ENCODE results near the gene ADAP1. TPM values are rescaled to one million over a fixed set of nuclear protein-coding genes. Genes with fewer than 3 reads are reported as not detected.

Gene ADAP1
- total and polyA plus RNA-seq, 2 of the 13 experiments (the other 11 are each of a cell fraction or from before 2014, with no cell fraction given), result 10.5 to 24.6 TPM

GRCh38 chr7:992709-993607 lies 38.5 kb upstream of the ADAP1 start (continued):
- TF ChIP-seq, protein P1, sequence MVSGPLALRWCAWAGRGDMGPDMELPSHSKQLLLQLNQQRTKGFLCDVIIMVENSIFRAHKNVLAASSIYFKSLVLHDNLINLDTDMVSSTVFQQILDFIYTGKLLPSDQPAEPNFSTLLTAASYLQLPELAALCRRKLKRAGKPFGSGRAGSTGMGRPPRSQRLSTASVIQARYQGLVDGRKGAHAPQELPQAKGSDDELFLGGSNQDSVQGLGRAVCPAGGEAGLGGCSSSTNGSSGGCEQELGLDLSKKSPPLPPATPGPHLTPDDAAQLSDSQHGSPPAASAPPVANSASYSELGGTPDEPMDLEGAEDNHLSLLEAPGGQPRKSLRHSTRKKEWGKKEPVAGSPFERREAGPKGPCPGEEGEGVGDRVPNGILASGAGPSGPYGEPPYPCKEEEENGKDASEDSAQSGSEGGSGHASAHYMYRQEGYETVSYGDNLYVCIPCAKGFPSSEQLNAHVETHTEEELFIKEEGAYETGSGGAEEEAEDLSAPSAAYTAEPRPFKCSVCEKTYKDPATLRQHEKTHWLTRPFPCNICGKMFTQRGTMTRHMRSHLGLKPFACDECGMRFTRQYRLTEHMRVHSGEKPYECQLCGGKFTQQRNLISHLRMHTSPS (CRISPR knock-in tag; IDR thresholded peaks at IDR 0.05; ENCODE audit: low read depth), result peak; percentile 55
- TF ChIP-seq, protein P2, sequence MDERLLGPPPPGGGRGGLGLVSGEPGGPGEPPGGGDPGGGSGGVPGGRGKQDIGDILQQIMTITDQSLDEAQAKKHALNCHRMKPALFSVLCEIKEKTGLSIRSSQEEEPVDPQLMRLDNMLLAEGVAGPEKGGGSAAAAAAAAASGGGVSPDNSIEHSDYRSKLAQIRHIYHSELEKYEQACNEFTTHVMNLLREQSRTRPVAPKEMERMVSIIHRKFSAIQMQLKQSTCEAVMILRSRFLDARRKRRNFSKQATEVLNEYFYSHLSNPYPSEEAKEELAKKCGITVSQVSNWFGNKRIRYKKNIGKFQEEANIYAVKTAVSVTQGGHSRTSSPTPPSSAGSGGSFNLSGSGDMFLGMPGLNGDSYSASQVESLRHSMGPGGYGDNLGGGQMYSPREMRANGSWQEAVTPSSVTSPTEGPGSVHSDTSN (CRISPR knock-in tag; IDR thresholded peaks at IDR 0.05), result no peak
- TF ChIP-seq CCAR2 (optimal IDR thresholded peaks at IDR 0.05; ENCODE audit: low read depth, low read length) (no peak), ZBTB4 (CRISPR knock-in tag; IDR thresholded peaks at IDR 0.05; ENCODE audit: borderline replicate concordance) (peak; percentile 90), RARG (CRISPR knock-in tag; IDR thresholded peaks at IDR 0.05; ENCODE audit: low read depth) (no peak), ZNF850 (CRISPR knock-in tag; conservative IDR thresholded peaks at IDR 0.05) (no peak), NFIB (CRISPR knock-in tag; IDR thresholded peaks at IDR 0.05; ENCODE audit: borderline replicate concordance) (no peak), ZNF780A (CRISPR knock-in tag; IDR thresholded peaks at IDR 0.05) (peak; percentile 39; the same call in 1 of the 2 replicates), TBX2 (CRISPR knock-in tag; IDR thresholded peaks at IDR 0.05; ENCODE audit: borderline replicate concordance) (peak; percentile 80; the same call in 1 of the 2 replicates), ATF7 (IDR thresholded peaks at IDR 0.05) (no peak), ATF7 (CRISPR knock-in tag; IDR thresholded peaks at IDR 0.05) (peak; percentile 88), ZNF260 (CRISPR knock-in tag; IDR thresholded peaks at IDR 0.05; ENCODE audit: borderline replicate concordance, low read depth) (no peak), ZNF138 (CRISPR knock-in tag; IDR thresholded peaks at IDR 0.05; ENCODE audit: low read depth) (peak; percentile 82; the same call in 1 of the 2 replicates), ZNF614 (CRISPR knock-in tag; IDR thresholded peaks at IDR 0.05; ENCODE audit: borderline replicate concordance) (peak; percentile 98), HNRNPH1 (optimal IDR thresholded peaks at IDR 0.05; ENCODE audit: low read depth, low read length) (peak; percentile 56), ARNT2 (CRISPR knock-in tag; IDR thresholded peaks at IDR 0.05; ENCODE audit: low read depth) (peak; percentile 83), SP140L (CRISPR knock-in tag; IDR thresholded peaks at IDR 0.05; ENCODE audit: borderline replicate concordance) (no peak)
- TF ChIP-seq, protein P3, sequence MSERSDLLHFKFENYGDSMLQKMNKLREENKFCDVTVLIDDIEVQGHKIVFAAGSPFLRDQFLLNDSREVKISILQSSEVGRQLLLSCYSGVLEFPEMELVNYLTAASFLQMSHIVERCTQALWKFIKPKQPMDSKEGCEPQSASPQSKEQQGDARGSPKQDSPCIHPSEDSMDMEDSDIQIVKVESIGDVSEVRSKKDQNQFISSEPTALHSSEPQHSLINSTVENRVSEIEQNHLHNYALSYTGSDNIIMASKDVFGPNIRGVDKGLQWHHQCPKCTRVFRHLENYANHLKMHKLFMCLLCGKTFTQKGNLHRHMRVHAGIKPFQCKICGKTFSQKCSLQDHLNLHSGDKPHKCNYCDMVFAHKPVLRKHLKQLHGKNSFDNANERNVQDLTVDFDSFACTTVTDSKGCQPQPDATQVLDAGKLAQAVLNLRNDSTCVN (CRISPR knock-in tag; IDR thresholded peaks at IDR 0.05; ENCODE audit: borderline replicate concordance), result no peak
- TF ChIP-seq, protein P4, sequence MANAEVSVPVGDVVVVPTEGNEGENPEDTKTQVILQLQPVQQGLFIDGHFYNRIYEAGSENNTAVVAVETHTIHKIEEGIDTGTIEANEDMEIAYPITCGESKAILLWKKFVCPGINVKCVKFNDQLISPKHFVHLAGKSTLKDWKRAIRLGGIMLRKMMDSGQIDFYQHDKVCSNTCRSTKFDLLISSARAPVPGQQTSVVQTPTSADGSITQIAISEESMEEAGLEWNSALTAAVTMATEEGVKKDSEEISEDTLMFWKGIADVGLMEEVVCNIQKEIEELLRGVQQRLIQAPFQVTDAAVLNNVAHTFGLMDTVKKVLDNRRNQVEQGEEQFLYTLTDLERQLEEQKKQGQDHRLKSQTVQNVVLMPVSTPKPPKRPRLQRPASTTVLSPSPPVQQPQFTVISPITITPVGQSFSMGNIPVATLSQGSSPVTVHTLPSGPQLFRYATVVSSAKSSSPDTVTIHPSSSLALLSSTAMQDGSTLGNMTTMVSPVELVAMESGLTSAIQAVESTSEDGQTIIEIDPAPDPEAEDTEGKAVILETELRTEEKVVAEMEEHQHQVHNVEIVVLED (CRISPR knock-in tag; IDR thresholded peaks at IDR 0.05; ENCODE audit: borderline replicate concordance), result peak; percentile 51; the same call in 1 of the 2 replicates
